GM19452 (cell line): ENCODE measurements around the gene PTPRD.
"Not testable (repeated sequence)": the region's sequence is repeated elsewhere in the genome, so short reads cannot be mapped to it uniquely, and the experiment has no call there.

Experiments
- ATAC-seq: cut with Tn5 transposase; IDR thresholded peaks from one replicate; pipeline ENCODE4 v1.9.1; 2021; ENCODE audit not compliant: unreplicated experiment

Gene PTPRD

DNA sequence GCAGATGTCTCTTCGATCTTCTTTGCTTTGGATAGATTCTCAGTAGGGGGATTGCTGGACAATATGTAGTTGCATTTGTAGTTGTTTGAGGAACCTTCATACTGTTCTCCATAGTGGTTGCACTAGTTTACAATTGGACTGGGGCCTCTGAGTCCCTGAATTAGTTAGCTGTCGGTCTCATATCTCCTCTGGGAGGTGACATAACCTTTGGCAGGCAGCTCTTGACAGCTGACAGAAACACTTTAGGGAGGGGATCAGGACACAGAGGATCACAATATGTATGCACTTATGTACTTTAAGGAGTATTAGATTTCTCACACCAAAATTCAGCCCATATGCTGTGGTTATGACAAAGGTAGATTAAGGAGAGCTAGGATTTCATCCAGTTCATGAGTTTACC lies 1533.3 kb downstream of the PTPRD start:
- ATAC-seq = no peak

DNA sequence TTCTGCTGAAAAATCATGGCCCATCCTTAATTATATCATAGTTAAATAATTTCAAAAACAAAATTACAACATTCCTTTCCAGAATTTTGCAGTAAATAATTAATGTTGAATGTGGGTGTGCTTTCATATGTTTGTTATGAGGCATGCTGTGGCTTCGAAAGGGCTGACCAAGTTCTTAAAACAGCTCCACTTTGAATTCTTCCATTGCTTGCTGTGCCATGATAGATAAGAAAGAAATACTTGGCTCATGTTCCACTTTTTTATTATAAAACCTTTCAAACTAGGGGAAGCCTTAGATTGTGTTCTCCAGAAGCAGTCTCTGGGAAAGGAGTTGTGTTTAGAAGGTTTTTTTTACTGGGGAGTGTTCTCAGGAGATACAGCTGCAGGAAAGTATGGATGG lies 1534.5 kb downstream of the PTPRD start:
- ATAC-seq = no peak

DNA sequence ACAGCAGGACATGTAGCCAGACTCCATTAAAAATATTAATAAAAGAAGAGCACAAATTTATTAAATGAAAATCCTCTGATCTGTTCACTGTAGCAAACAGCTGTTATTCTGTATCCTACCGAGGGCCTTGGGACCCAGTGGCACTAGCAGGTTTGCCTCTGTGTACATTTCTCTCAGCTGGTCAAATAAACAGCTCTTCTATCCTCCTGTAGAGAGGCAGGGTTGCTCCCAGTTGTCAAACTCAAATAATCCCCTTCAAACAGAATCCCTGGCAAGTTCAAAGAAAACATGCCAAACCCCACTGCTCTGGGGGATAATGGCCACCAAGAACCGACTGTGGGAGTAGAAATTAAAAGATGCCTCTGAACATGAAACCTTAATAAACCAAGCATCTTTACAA lies 1551.2 kb downstream of the PTPRD start:
- ATAC-seq = no peak

DNA sequence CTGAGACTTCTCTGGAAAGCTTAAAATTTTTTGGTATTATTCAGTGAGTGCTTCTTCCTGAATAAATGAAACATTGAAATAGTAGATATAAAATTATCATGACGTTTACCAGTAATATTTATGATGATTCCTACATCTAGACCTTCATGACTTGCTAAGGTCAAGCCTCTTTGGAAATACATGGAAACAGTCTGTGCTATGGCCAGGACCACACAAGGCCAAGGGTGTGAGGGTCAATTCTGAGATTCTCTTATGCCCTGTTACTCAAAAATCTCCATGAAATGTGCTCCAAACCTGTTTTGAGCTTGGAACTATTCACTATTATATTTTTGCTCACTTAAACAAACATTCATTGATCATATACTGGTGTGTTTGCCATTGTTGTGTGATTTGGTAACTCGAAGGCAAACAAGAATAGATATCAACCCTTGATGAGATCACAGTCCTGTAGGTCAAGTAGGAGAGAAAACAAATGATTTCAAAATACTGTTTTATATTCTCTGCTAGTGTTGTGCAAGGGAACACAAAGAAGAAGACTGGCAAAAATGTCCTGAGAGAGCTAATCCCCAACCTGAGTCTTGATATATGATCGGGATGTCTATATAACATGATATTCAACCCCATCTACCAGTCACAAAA lies 1558.3 kb downstream of the PTPRD start:
- ATAC-seq = no peak

DNA sequence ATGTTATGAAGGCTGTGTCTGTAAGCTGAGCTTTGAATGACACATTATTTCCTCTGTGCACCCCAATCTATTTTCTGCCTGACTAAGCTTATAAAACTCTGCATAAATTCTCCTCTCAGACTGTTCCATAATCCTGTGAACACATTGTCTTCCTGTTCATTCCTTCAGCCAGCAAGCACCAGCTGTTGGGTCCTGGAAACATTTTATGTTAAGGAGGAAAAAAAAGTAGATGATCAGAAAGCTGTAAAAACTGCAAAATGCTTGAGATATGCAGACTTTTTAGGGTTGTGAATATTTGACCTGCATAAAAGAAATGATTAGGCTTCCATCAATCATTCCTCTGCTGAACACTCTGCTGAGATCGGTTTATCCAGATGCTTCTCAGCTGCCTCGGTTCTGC lies 1567.2 kb downstream of the PTPRD start:
- no peak for ATAC-seq

DNA sequence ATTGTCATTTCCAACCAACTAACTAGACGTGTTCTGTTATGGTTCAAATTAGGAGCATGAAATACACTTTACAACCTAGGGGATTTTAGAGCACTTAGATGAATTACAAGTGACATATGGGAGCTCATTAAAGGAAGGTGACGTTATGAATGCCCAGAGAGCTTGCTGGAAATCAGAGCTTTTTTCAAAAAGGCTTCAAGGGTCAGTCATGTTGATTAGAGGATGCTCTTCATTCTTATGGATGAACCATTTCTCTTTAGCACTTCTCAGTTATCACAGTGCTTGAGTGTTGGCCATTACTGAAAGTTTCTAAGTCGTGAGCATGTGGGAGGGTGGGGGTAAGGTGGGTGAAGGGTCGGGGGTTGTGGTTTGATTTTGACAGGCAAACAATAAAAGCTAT lies 1567.7 kb downstream of the PTPRD start:
- no peak for ATAC-seq

DNA sequence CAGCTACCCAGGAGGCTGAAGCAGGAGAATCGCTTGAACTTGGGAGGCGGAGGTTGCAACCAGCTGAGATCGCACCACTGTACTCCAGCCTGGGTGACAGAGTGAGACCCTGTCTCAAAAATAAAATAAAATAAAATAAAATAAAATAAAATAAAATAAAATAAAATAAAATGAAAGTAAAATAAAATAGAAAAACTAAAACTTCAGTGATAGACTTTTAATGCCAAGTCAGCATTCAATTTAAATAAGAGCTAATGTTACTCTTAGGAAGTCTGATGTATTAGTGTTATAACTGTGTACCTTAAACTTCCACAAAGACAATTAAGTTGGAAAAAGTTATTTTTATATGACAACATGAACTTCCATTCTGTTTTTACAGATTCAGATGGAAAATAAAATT lies 1569.0 kb downstream of the PTPRD start:
- ATAC-seq = not testable (repeated sequence)

DNA sequence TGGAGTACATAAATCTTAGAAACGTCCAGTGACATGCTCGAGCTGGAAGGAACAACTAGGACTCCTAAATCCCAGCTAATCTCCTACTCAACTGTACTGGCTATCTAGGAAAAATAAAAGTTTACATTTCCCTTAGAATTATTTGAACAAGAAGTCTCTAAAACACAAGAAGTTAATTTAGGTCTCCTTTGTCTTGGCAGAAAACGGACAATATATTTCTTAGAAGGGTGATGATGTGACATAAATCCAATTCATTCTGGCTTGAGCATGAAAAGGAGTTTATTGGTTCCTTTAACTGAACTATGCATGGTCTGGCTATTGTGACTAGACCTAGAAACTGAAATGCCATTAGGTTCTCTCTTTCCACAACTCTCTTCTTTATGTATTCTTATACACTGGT lies 1571.0 kb downstream of the PTPRD start:
- no peak for ATAC-seq

DNA sequence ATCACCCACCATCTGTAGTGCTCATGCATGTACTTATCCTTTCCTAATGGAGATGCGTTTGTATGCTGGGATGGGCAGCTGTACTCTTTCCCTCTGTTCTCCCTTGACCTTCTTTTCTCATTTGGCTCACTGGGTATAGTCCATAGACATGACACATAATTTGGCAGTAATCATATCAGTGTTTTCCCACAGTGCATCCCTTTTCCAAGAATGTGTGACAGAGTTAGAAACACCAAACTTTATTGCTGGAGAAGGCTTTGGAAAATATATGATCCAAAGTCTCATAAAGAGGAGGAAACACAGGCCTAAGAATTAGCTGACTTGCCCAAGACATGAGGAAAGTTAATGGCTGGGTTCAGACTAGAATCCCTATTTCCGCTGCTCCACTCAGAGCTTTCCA lies 1579.8 kb downstream of the PTPRD start:
- no peak for ATAC-seq

DNA sequence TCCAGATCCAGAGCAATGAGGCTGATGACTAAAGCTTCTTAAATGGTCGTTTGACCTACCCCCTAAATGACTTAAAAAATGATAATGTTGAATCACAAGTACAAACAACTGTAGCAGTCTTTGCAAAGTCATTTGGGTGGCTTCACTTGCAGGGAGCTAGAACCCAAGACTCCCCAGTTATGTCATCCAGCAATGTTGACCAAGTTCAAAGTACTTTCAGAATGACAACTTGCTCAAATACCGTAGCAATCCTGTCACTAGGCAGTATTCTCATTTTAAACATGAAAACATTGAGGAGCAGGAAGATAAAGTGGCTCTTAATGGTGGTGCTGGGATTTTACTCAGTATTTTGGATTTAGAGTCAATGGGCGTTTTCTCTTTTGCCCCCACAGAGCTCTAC lies 1596.2 kb downstream of the PTPRD start:
- no peak for ATAC-seq

DNA sequence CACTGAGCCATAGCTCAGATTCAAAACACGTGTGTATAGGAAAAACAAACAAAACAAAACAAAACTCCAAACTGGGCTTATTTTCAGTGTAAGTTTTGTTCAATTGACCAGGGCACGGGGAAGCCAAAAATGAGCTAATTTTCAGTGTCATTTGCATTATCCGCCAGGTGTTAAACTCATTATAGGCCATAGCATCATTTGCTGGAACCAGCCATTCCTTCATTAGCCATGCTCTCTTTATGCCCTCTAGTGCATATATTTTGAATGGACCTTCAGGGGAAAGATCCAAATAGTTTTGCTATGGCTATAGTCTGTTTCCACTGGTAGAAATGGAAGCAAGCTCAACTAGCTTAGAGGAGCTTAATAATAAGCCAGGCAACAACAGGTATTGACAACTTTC lies 1608.0 kb downstream of the PTPRD start:
- no peak for ATAC-seq

DNA sequence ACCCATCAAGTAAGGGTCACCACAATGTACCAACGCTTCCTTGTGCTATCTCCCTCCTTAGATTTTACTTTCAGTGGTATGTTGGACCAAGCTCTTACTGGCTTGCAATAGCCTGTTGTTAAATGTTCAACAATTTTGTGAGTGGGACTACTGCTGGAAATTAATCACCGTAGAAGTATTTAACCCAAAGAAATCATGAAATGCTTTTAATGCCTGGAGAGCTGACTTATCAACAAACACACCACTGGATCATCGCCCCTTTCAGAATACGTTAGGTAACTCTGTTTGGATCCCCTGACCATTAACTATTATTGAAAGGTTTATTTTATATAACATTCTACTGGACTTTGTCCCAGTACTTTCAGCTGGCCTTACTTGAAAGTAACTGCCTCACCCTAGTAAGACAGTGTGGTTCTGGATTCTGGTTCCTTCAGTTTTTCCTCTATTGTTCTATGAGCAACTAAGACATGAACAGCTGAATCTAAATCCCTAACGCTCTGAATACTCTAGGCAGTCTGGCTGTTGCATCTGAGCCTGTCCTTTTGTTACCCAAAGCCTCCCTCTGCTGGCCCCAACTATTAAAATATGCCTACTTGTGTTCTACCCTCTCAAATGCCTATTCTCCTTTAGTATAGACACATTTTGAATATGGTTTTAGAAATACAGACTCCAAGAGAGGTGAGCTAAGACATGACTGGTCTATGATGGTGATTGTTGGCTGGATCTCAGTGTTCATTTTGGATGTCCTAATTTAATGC lies 1609.8 kb downstream of the PTPRD start:
- no peak for ATAC-seq

DNA sequence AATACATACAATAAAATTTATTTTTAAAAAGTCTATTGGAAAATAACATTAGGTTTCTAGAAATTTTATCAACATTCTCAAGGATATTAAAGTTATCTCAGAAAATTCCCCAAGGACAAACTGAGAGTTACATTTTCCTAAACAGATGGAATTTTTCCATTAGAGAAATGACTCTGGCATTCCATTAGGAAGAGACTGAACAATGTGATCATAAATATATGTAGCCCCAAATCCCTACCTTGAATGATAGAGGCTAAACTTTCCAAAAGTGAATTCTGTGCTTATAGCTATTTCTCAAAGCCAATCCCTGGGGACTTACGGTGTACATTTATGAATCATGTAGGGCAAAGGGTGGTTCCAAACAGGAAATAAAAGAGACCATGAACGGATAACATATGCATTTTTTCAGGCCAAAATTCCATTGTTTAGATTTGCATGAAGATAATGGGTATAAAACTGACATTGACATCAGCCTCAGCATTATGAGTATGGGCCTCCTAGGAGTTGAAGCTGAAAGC lies 1632.2 kb downstream of the PTPRD start:
- ATAC-seq = no peak

DNA sequence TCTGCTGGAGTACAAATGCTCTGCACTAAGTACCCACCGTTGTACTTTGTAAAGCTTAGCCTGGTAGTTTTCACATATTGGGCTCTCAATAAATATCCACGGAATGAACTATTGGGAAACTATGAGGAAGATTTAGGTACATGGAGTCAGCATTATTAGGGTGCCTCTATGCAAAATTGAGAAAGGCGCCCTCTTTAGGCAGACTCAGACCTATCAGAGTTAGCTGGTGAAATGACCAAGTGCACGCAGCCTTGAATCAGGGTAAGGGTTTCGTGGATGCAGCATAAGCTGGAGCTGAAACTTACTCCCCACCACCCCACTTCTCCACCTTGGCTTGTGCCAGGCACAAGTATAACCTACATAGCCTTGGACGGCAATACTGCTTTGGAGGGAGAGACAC lies 1634.5 kb downstream of the PTPRD start:
- ATAC-seq = no peak

DNA sequence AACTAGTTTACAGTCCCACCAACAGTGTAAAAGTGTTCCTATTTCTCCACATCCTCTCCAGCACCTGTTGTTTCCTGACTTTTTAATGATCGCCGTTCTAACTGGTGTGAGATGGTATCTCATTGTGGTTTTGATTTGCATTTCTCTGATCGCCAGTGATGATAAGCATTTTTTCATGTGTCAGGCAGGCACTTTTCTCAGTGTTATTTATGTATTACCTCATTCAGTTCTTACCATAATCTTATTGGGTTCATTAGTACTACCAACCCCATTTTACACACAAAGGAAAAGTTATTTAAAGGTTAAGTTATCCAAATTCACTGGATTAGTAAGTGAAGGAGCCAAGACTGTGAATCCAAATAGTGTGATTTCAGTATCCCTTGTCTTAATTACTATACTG lies 1644.5 kb downstream of the PTPRD start:
- not testable (repeated sequence) for ATAC-seq

DNA sequence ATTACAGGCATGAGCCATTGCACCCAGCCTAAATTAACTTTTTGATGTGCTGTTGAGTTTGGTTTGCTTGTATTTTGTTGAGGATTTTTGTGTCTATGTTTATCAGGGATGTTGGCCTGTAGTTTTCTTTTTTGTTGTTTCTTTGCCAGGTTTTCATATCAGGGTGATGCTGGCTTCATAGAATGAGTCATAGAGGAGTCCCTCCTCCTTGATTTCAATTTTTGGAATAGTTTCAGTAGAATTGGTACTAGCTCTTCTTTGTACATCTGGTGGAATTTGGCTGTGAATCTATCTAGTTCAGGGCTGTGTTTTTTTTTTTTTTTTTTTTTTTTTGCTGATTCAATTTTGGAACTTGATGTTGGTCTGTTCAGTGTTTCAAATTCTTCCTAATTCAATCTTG lies 1648.9 kb downstream of the PTPRD start:
- ATAC-seq = no peak

DNA sequence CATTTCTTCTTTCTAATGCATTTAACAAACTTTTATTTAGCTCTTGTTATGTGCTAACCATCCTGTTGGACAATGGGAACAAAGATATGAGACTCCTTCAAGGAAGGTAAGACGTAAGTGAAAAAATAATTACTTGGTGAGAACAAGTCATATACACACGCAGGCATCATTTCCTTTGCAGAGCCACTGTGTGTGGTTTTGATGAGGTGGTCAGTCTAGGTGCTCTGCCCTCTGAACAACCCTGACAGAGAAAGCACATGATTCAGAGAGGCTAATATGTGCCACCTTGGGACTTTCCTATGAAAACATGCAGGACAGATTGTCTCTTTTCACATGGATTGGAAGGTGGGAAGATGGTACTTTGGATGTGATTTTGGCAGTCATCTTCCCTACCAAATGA lies 1650.7 kb downstream of the PTPRD start:
- ATAC-seq = no peak

DNA sequence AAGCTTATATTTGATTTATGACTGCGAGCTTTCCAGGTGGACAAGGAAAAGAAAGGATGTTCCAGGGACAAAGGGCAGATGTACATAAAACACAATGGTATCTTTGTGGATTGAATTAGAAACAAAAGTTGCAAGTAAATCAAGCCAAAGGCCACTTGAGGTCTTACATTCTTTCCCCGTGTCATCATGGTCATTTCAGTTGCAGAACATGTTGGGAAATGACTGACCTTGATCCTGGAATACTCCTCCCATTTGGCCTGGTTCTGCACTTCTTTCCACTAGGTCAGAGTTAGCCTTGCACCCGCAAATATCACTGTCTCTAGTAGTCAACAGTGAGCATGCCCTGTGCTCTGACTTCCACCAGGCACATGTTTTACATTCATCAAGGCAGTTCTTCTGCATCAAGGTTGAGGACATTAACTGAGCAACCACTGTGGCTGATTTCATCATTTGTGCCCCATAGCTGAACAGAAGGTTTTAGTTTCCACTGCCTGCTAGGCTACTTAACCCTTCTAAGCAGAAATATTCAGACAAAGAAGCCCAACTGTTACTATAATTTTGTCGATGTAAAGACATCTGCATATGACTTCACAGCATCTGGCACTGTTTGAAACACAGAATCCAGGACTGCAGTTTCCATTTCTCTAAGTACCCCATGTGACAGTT lies 1651.5 kb downstream of the PTPRD start:
- no peak for ATAC-seq

DNA sequence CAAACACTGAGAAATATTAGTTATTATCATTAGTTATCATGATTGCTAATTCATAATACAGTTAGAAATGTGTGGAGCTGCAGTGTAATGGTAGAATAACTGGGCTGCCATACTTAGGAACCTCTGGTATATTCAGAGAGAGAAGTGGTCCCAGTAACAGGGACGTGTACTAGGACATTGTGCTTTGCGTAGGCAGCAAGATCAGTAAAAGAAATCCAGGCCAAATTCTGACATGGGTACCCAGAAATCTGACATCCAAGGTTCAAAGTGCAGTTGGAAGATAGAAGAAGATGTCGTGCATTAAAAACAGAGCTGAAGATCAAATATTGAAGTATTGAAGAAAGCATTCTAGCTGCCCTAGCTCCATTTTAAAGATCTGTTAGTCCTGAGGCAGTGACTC lies 1652.5 kb downstream of the PTPRD start:
- ATAC-seq = no peak

DNA sequence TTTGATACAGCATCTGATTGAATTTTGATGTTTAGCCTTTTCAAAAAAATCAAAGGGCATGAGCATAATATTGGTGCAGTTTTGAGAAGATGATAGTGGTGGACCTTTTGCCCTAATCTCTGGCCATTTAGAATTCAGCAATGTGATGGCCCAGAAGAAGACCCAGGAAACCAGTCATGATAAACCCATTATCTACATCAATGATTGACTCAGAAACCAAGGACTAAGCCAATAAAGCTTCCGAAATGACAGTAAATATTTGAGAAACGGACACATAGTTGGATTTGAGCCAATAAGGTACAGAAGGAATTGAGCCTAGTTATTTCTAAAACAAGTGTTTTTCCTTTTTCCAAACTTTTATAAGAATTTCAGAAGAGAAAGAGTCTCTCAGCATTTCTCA lies 1654.4 kb downstream of the PTPRD start:
- no peak for ATAC-seq

DNA sequence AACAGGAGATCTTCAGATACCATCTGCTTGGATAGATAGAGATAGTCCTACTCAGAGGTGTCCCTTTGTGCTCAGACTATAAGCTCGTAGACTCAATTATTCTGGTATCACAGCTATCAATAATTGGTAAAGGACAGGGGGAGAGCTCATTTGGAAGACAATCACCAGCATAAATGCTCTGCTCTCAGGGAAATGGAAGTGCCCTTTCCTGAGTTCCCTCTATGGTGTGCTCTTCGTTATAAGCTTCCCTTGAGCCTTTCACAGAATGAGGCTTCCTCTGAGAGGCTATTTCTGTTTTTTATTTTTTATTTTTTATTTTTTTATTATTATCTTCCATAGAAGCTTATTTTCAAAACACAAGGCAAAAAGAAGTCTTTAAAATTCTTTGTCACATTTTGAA lies 1657.5 kb downstream of the PTPRD start:
- ATAC-seq = no peak

DNA sequence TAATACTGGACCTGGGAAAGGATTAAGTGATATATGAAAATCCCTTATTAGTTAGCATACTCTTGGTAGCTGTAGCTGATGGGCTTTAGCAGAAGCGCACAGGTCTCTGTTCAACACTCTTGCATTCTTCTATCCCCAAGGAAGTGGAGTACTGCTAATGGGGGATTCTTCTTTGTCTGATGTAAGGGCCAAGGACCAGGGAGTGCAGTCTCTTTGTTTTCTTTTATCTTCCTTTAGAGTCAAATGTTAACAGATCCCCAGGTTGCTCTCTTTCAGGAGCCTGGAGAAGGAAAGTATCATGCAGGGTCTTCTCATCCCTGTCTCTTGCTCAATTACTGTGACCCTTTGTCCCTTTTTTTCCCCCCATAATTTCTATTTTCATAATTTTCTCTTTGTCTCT lies 1666.3 kb downstream of the PTPRD start:
- ATAC-seq = no peak
